HPDE6-E6E7 (cell line): ENCODE results near the gene KIAA0825.
"Not testable (repeated sequence)": the region's sequence is repeated elsewhere in the genome, so short reads cannot be mapped to it uniquely, and the experiment has no call there.

Experiments used
- DNase-seq: peaks from one replicate; pipeline ENCODE4 v3.0.0; 2011; ENCODE audit warnings: missing footprints; ENCODE audit errors: extremely low spot score

Gene KIAA0825

GRCh38 chr5:94577466-94578245, 40.7 kb downstream of the KIAA0825 start:
- DNase-seq: no peak

GRCh38 chr5:94575196-94575595, 43.2 kb downstream of the KIAA0825 start:
- DNase-seq: no peak

GRCh38 chr5:94573349-94573748, 45.1 kb downstream of the KIAA0825 start:
- not testable (repeated sequence) for DNase-seq

- DNase-seq: no peak
Observed at GRCh38 chr5:94571415-94571814, 47.0 kb downstream of the KIAA0825 start.

- DNase-seq: no peak
Observed at GRCh38 chr5:94564812-94565211, 53.6 kb downstream of the KIAA0825 start.

- DNase-seq: peak; percentile 5
Observed at GRCh38 chr5:94562327-94562971, 56.0 kb downstream of the KIAA0825 start.

- no peak for DNase-seq
Observed at GRCh38 chr5:94558028-94558427, 60.4 kb downstream of the KIAA0825 start.

GRCh38 chr5:94551858-94552257, 66.5 kb downstream of the KIAA0825 start:
- DNase-seq: no peak

- no peak for DNase-seq
Observed at GRCh38 chr5:94545870-94546625, 72.4 kb downstream of the KIAA0825 start.

- no peak for DNase-seq
Observed at GRCh38 chr5:94544875-94545547, 73.4 kb downstream of the KIAA0825 start.

GRCh38 chr5:94544031-94544650, 74.3 kb downstream of the KIAA0825 start:
- no peak for DNase-seq

GRCh38 chr5:94540856-94541494, 77.4 kb downstream of the KIAA0825 start:
- DNase-seq: no peak

GRCh38 chr5:94538260-94538659, 80.1 kb downstream of the KIAA0825 start:
- no peak for DNase-seq

- no peak for DNase-seq
Observed at GRCh38 chr5:94526706-94527105, 91.7 kb downstream of the KIAA0825 start.

GRCh38 chr5:94524841-94525697, 93.3 kb downstream of the KIAA0825 start:
- peak; percentile 15 for DNase-seq

- no peak for DNase-seq
Observed at GRCh38 chr5:94523018-94523417, 95.4 kb downstream of the KIAA0825 start.

- no peak for DNase-seq
Observed at GRCh38 chr5:94522117-94522516, 96.3 kb downstream of the KIAA0825 start.

- DNase-seq: no peak
Observed at GRCh38 chr5:94517490-94518488, 100.6 kb downstream of the KIAA0825 start.

- DNase-seq: no peak
Observed at GRCh38 chr5:94516148-94516547, 102.3 kb downstream of the KIAA0825 start.
